Thymus (tissue), 11 donors: ENCODE data around the gene B4GALNT1. TPM values are rescaled to one million over a fixed set of nuclear protein-coding genes. Genes with fewer than 3 reads are reported as not detected.
"Not testable (repeated sequence)": the region's sequence is repeated elsewhere in the genome, so short reads cannot be mapped to it uniquely, and the experiment has no call there.

Experiments
- DNase-seq, 9 donors: peaks; one replicate each; pipeline ENCODE4 v3.0.0-alpha.2; 2013; ENCODE audit warnings: low spot score in 9 of 9, low read depth in 6 of 9, missing footprints in 1 of 9
- H3K27ac ChIP-seq, 2 donors: one replicate each; pipeline ENCODE4 v1.5.1; 2013; ENCODE audit warnings: control low read depth in 1 of 2, low read depth in 1 of 2, low read length in 1 of 2, mild to moderate bottlenecking in 1 of 2, moderate library complexity in 1 of 2
- H3K27me3 ChIP-seq, 2 donors: one replicate each; pipeline ENCODE4 v1.5.1; 2013; ENCODE audit warnings: low read length in 1 of 2; ENCODE audit not compliant: control insufficient read depth in 2 of 2, insufficient read depth in 1 of 2
- H3K36me3 ChIP-seq, 2 donors: one replicate each; pipeline ENCODE4 v1.5.1; 2013; ENCODE audit warnings: low read length in 1 of 2, mild to moderate bottlenecking in 1 of 2, moderate library complexity in 1 of 2; ENCODE audit not compliant: control insufficient read depth in 2 of 2, insufficient read depth in 2 of 2
- H3K4me1 ChIP-seq, 2 donors: one replicate each; pipeline ENCODE4 v1.5.1; 2013; ENCODE audit warnings: low read length in 2 of 2; ENCODE audit not compliant: control insufficient read depth in 2 of 2, insufficient read depth in 2 of 2
- H3K4me3 ChIP-seq, 2 donors: one replicate each; pipeline ENCODE4 v1.5.1; 2013; ENCODE audit warnings: low read length in 2 of 2, control low read depth in 1 of 2, mild to moderate bottlenecking in 1 of 2
- H3K9me3 ChIP-seq, 2 donors: one replicate each; pipeline ENCODE4 v1.5.1; 2013; ENCODE audit warnings: low read length in 1 of 2, mild to moderate bottlenecking in 1 of 2; ENCODE audit not compliant: control insufficient read depth in 2 of 2, insufficient read depth in 1 of 2
- WGBS: extraction: QIAGEN DNeasy Blood & Tissue Kit; methylation state at CpG from one replicate; pipeline ENCODE4 v1.1.7; 2013; 5-methylcytosine and 5-hydroxymethylcytosine counted together
- polyA plus RNA-seq: library from polyadenylated mRNA; stranded (reverse); fragments of 200-250 nt; gene quantifications from one replicate; pipeline ENCODE4 v1.2.3, GENCODE V29; 2013
- total RNA-seq: library from RNA; stranded (reverse); fragments of 120-200 nt; gene quantifications from one replicate; pipeline ENCODE4 v1.2.4, GENCODE V29; 2013
- donor health status: healthy.

B4GALNT1 gene
- total and polyA plus RNA-seq, 2 donors = 0.57 to 1.3 TPM

GRCh38 chr12:57593187-57593586 lies 39.8 kb downstream of the B4GALNT1 start:
- H3K36me3 ChIP-seq = peaks cover 6 to 25% of the 10 kb centered on the region in 2 donors
- no peak overlapping the region for H3K4me3 ChIP-seq
- no peak overlapping the region for H3K27ac ChIP-seq
- 98% methylated on average over 4 of the region's 4 CpGs for WGBS
- peaks cover 0 to 4% of the 10 kb centered on the region in 2 donors for H3K9me3 ChIP-seq
- peaks cover 0 to 16% of the 10 kb centered on the region in 2 donors for H3K27me3 ChIP-seq
- no peak for DNase-seq
- peaks cover 15% of the 10 kb centered on the region in 2 donors for H3K4me1 ChIP-seq

GRCh38 chr12:57592551-57593165 lies 40.3 kb downstream of the B4GALNT1 start:
- Histone ChIP-seq H3K4me3 (no peak overlapping the region), H3K9me3 (peaks cover 0 to 4% of the 10 kb centered on the region in 2 donors), H3K27me3 (peaks cover 0 to 21% of the 10 kb centered on the region in 2 donors), H3K27ac (no peak overlapping the region), H3K36me3 (peaks cover 6 to 21% of the 10 kb centered on the region in 2 donors), H3K4me1 (peaks cover 15% of the 10 kb centered on the region in 2 donors)
- DNase-seq = no peak
- 98% methylated on average over 2 of the region's 2 CpGs for WGBS

GRCh38 chr12:57591782-57592325 lies 41.1 kb downstream of the B4GALNT1 start:
- peaks cover 6 to 13% of the 10 kb centered on the region in 2 donors for H3K36me3 ChIP-seq
- H3K27me3 ChIP-seq = peaks cover 4 to 29% of the 10 kb centered on the region in 2 donors
- H3K27ac ChIP-seq = no peak overlapping the region
- peaks cover 0 to 4% of the 10 kb centered on the region in 2 donors for H3K9me3 ChIP-seq
- H3K4me3 ChIP-seq = peak overlapping the region; percentile 75 to 90
- no peak for DNase-seq
- peaks cover 15% of the 10 kb centered on the region in 2 donors for H3K4me1 ChIP-seq
- WGBS = 65% methylated on average over 10 of the region's 10 CpGs

GRCh38 chr12:57590864-57591781 lies 41.9 kb downstream of the B4GALNT1 start, which contains the start of gene PIP4K2C:
PIP4K2C (plus strand) TSS chr12:57591192; CDS start chr12:57591290, 98 bp downstream.
- Histone ChIP-seq H3K36me3 (peaks cover 6 to 8% of the 10 kb centered on the region in 2 donors), H3K4me1 (peaks cover 15% of the 10 kb centered on the region in 2 donors), H3K9me3 (peaks cover 0 to 4% of the 10 kb centered on the region in 2 donors), H3K27ac (peak within 1 kb of the TSS; percentile 30 to 75), H3K4me3 (peak within 1 kb of the TSS; percentile 75 to 90), H3K27me3 (peaks cover 5 to 36% of the 10 kb centered on the region in 2 donors)
- 2% methylated on average over 69 of the region's 69 CpGs for WGBS
- DNase-seq = peak in 7 of 9 donors; percentile 52 to 81 (median 65)

GRCh38 chr12:57590479-57590863 lies 42.5 kb downstream of the B4GALNT1 start:
- peaks cover 3 to 4% of the 10 kb centered on the region in 2 donors for H3K36me3 ChIP-seq
- H3K4me3 ChIP-seq = peak overlapping the region; percentile 75 to 90
- peaks cover 0 to 4% of the 10 kb centered on the region in 2 donors for H3K9me3 ChIP-seq
- 28% methylated on average over 2 of the region's 2 CpGs for WGBS
- H3K27me3 ChIP-seq = peaks cover 8 to 42% of the 10 kb centered on the region in 2 donors
- H3K4me1 ChIP-seq = peaks cover 15% of the 10 kb centered on the region in 2 donors
- peak overlapping the region in 1 of 2 donors; percentile 75 for H3K27ac ChIP-seq
- no peak for DNase-seq

GRCh38 chr12:57588951-57589610 lies 43.9 kb downstream of the B4GALNT1 start:
- Histone ChIP-seq H3K27me3 (peaks cover 10 to 54% of the 10 kb centered on the region in 2 donors), H3K4me1 (peaks cover 15% of the 10 kb centered on the region in 2 donors)
- not testable (repeated sequence) for H3K36me3 ChIP-seq, H3K4me3 ChIP-seq, H3K27ac ChIP-seq, DNase-seq, H3K9me3 ChIP-seq
- WGBS = 97% methylated on average over 15 of the region's 15 CpGs

- DNase-seq = no peak
- peaks cover 0 to 4% of the 10 kb centered on the region in 2 donors for H3K9me3 ChIP-seq
- 98% methylated on average over 3 of the region's 3 CpGs for WGBS
- no peak overlapping the region for H3K4me3 ChIP-seq
- H3K27ac ChIP-seq = no peak overlapping the region
- H3K36me3 ChIP-seq = no peaks in the 10 kb centered on the region
- H3K27me3 ChIP-seq = peaks cover 10 to 74% of the 10 kb centered on the region in 2 donors
- peaks cover 13 to 14% of the 10 kb centered on the region in 2 donors for H3K4me1 ChIP-seq
Measured at GRCh38 chr12:57586832-57587429, 46.1 kb downstream of the B4GALNT1 start.

GRCh38 chr12:57586128-57586527 lies 46.9 kb downstream of the B4GALNT1 start:
- no peaks in the 10 kb centered on the region for H3K36me3 ChIP-seq
- H3K27ac ChIP-seq = no peak overlapping the region
- H3K4me3 ChIP-seq = no peak overlapping the region
- no peak for DNase-seq
- H3K4me1 ChIP-seq = peaks cover 6 to 8% of the 10 kb centered on the region in 2 donors
- WGBS = 93% methylated on average over 3 of the region's 3 CpGs
- H3K9me3 ChIP-seq = no peaks in the 10 kb centered on the region
- H3K27me3 ChIP-seq = peaks cover 10 to 79% of the 10 kb centered on the region in 2 donors
